Skin of body (tissue), 2 donors: ENCODE measurements around the gene NCOA3. TPM values are rescaled to one million over a fixed set of nuclear protein-coding genes. Genes with fewer than 3 reads are reported as not detected.
A peak's percentile ranks its signal among the peaks of the same experiment; 100 is the strongest.

Experiments used
- DNase-seq: peaks from one replicate; lab custom pipeline; 2025; lab: John Stamatoyannopoulos, UW
- total RNA-seq: library from RNA; depleted of rRNA; stranded (reverse); fragments of >200 nt; gene quantifications from one replicate; pipeline ENCODE4 v1.2.3, GENCODE V29; 2014

The NCOA3 gene
- total RNA-seq, 1 donor from 2014 or later: 29.1 TPM

- no peak for DNase-seq
These were observed 176.2 kb downstream of the NCOA3 start for GRCh38 chr20:47677635-47678453.

- no peak for DNase-seq
These were observed 176.8 kb downstream of the NCOA3 start for GRCh38 chr20:47678536-47678935.

GRCh38 chr20:47679462-47679861, 177.8 kb downstream of the NCOA3 start:
- no peak for DNase-seq

GRCh38 chr20:47680804-47681529, 179.3 kb downstream of the NCOA3 start:
- no peak for DNase-seq

- DNase-seq: peak; percentile 96
These were observed 180.5 kb downstream of the NCOA3 start for GRCh38 chr20:47682028-47682783.

GRCh38 chr20:47682916-47683315, 181.2 kb downstream of the NCOA3 start:
- no peak for DNase-seq

GRCh38 chr20:47684306-47685080, 182.8 kb downstream of the NCOA3 start:
- DNase-seq: no peak

GRCh38 chr20:47686545-47686944, 184.9 kb downstream of the NCOA3 start:
- DNase-seq: no peak

- no peak for DNase-seq
These were observed 185.7 kb downstream of the NCOA3 start for GRCh38 chr20:47687095-47687987.

- no peak for DNase-seq
These were observed 187.0 kb downstream of the NCOA3 start for GRCh38 chr20:47688385-47689381.

- no peak for DNase-seq
These were observed 188.0 kb downstream of the NCOA3 start for GRCh38 chr20:47689731-47690130.

- no peak for DNase-seq
These were observed 189.9 kb downstream of the NCOA3 start for GRCh38 chr20:47691625-47692024.

GRCh38 chr20:47694021-47694818, 192.5 kb downstream of the NCOA3 start:
- DNase-seq: no peak

- DNase-seq: no peak
These were observed 195.2 kb downstream of the NCOA3 start for GRCh38 chr20:47696856-47697255.

- no peak for DNase-seq
These were observed 196.5 kb downstream of the NCOA3 start for GRCh38 chr20:47698142-47698541.

GRCh38 chr20:47699818-47700217, 198.1 kb downstream of the NCOA3 start:
- DNase-seq: no peak

GRCh38 chr20:47700327-47700726, 198.6 kb downstream of the NCOA3 start:
- DNase-seq: no peak

- no peak for DNase-seq
These were observed 199.9 kb downstream of the NCOA3 start for GRCh38 chr20:47701612-47702011.
